GM06990 (cell line): ENCODE results near the gene ZNF277.

ENCODE experiments used
- DNase-seq: peaks from one replicate; pipeline ENCODE4 v3.0.0-alpha.2; 2011; ENCODE audit not compliant: insufficient read length; ENCODE audit errors: extremely low read depth
- H3K27me3 ChIP-seq: replicated peaks from 2 replicates; pipeline ENCODE4 v1.6.0; 2011; ENCODE audit warnings: low read length; ENCODE audit not compliant: control insufficient read depth, insufficient read depth
- H3K36me3 ChIP-seq: 2 replicates; pipeline ENCODE4 v1.5.1; 2011; ENCODE audit warnings: low read length; ENCODE audit not compliant: control insufficient read depth, insufficient read depth
- H3K4me3 ChIP-seq: replicated peaks from 2 replicates; pipeline ENCODE4 v1.5.1; 2011; ENCODE audit warnings: low read depth, mild to moderate bottlenecking, control low read depth, low read length
- TF ChIP-seq, protein P1 (sequence below): IDR thresholded peaks from 2 replicates; pipeline ENCODE4 v1.5.1; 2011; ENCODE audit warnings: low read length, control low read depth, mild to moderate bottlenecking, inconsistent platforms; ENCODE audit not compliant: insufficient read depth, poor library complexity, severe bottlenecking

ZNF277 gene

DNA sequence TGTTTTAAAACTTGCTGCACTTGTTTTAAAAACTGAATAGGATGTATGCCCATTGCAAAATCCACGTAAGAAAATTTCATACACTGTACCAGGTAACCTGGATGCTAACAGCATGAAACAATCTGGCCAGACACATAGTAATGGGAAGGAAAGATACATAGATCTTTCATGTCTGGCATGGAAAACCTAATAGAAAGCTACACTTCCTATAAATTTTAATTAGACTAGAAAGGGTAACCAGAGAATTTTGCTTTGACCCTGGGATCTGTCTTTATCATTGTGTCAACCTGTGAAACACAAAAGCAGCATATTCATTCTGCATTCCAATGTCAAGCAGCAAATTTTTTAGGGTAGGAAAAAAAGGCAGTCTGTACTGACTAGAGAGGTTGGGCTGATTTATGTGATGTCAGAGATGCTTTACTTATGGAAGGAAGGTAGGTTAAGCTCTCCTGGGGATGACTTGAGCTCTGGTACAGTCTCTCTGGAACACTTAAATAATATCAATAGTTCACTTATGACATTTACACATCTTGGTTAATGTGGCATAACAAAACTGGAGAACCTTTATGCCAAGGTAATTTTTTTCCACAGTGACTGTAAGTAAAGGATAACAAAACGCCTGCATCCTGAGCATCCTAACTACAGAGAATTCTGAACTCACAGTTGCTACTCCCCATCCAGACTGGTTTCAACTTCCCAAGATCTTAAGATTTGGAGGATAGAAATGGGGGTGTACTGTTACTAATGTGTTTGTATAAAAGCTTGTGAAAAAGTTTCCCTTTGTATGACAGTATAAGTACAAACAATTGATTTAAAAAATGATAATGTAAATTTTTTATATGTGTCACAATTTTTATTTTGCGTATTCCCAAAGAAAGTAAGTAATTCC lies 45.0 kb upstream of the ZNF277 start:
- no peaks in the 10 kb centered on the region for H3K27me3 ChIP-seq
- no peaks in the 10 kb centered on the region for H3K36me3 ChIP-seq
- no peak for DNase-seq
- TF ChIP-seq, protein P1, sequence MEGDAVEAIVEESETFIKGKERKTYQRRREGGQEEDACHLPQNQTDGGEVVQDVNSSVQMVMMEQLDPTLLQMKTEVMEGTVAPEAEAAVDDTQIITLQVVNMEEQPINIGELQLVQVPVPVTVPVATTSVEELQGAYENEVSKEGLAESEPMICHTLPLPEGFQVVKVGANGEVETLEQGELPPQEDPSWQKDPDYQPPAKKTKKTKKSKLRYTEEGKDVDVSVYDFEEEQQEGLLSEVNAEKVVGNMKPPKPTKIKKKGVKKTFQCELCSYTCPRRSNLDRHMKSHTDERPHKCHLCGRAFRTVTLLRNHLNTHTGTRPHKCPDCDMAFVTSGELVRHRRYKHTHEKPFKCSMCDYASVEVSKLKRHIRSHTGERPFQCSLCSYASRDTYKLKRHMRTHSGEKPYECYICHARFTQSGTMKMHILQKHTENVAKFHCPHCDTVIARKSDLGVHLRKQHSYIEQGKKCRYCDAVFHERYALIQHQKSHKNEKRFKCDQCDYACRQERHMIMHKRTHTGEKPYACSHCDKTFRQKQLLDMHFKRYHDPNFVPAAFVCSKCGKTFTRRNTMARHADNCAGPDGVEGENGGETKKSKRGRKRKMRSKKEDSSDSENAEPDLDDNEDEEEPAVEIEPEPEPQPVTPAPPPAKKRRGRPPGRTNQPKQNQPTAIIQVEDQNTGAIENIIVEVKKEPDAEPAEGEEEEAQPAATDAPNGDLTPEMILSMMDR: no peak
- H3K4me3 ChIP-seq: no peak overlapping the region

DNA sequence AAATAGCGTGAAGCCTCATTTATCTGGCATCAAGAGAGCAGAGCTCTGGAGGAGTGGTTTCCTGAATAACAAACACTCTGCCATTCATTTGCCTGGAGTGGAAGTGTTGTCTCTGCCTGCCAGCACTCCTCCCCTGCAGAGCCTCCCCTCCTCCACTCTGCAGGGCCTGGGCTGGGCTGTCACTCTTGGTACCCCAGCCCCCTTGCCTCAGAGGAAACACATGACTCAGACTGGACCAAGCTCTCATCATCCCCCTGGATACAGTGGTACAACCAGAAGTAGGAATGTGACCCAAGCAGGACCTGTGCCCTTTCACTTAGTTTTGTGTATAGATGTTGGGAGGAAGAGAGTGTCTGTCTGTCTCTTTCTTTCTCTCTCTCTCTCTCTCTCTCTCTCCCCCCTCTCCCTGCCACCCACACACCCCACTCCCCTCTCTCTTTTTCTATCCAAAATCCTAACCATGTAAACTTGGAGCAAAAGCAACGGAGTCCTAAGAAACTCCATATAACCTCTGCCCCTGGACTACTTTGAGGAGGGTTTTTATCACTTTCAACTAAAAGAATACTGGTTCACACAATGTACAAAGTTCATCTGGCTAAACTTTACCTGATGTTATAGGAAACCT lies 44.2 kb upstream of the ZNF277 start:
- DNase-seq: no peak
- H3K4me3 ChIP-seq: no peak overlapping the region
- H3K36me3 ChIP-seq: no peaks in the 10 kb centered on the region
- TF ChIP-seq, protein P1: no peak
- H3K27me3 ChIP-seq: no peaks in the 10 kb centered on the region

DNA sequence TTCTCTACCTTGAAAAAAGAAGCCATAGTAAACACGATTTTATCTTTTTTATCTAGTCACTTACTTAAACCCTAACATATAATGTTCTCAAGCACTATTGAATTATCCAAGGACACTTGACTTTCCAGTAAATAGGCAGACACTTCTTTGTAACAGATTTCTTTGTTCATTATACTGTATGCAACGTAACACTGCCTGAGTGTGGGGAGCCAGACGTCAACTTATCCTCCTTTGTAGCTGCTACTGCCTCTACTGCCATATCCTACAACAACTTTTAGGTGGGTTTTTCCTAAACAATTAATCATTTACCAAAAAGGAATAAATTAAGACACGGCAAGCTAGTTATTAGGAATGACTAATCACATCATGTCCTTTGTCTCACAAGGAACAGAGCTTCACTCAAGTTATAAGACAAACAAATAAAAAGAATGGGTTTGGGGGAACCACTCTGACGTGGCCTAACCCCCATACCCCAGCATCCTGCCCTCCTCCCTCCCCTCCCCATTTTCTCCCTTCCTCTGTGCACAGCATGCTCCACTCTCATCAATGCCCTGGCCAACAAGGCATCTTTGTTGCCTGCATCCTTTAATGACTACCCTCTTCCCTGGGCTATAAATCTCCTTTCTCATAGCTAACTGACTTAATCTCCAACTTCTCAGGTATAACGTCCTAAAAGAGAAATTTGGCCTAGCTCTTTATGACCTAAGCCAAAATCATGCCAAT lies 43.5 kb upstream of the ZNF277 start:
- Histone ChIP-seq H3K27me3 (no peaks in the 10 kb centered on the region), H3K4me3 (no peak overlapping the region), H3K36me3 (no peaks in the 10 kb centered on the region)
- no peak for DNase-seq
- TF ChIP-seq, protein P1: no peak

DNA sequence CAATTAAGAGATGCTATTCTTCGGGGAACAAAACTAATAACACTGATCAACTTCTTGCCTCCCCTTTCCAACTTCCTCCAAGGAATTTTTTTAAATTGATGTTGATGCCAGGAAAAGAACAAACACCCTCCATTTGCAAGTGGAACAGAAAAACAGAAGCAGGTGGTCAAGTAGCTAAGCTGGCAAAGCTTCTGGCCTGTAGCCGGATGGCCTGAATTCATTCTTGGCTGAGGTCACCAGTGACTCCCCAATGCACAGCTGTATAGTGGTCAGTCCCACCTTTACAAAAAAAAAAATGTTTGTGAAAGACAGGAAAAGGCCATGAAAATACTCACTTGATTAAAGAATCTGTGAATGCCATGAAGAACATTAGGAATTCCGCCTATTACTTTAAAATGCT lies 39.3 kb upstream of the ZNF277 start:
- no peak overlapping the region for H3K4me3 ChIP-seq
- TF ChIP-seq, protein P1: no peak
- no peak for DNase-seq
- no peaks in the 10 kb centered on the region for H3K36me3 ChIP-seq
- H3K27me3 ChIP-seq: no peaks in the 10 kb centered on the region

DNA sequence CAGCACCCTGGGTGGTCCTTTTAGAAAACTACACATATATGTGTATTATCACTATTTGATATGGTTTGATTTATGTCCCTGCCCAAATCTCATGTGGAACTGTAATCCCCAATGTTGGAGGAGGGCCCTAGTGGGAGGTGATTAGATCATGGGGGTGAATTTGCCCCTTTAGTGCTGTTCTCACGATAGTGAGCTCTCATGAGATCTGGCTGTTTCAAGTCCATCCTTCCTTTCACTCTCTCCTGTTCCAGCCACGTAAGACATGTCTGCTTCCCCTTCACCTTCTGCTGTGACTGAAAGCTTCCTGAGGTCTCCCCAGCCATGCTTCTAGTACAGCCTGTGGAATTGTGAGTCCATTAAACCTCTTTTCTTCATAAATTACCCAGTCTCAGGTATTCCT lies 37.6 kb upstream of the ZNF277 start:
- H3K4me3 ChIP-seq: no peak overlapping the region
- no peaks in the 10 kb centered on the region for H3K27me3 ChIP-seq
- no peak for DNase-seq
- no peaks in the 10 kb centered on the region for H3K36me3 ChIP-seq
- TF ChIP-seq, protein P1: no peak
